SW 1271 (cell line): ENCODE measurements around the gene TRPV4.

ENCODE experiments used
- DNase-seq, 2 experiments: peaks; one replicate each; lab custom pipeline; 2025; lab: John Stamatoyannopoulos, UW

Gene TRPV4

GRCh38 chr12:109739747-109740693, 93.2 kb downstream of the TRPV4 start:
- no peak for DNase-seq

DNA sequence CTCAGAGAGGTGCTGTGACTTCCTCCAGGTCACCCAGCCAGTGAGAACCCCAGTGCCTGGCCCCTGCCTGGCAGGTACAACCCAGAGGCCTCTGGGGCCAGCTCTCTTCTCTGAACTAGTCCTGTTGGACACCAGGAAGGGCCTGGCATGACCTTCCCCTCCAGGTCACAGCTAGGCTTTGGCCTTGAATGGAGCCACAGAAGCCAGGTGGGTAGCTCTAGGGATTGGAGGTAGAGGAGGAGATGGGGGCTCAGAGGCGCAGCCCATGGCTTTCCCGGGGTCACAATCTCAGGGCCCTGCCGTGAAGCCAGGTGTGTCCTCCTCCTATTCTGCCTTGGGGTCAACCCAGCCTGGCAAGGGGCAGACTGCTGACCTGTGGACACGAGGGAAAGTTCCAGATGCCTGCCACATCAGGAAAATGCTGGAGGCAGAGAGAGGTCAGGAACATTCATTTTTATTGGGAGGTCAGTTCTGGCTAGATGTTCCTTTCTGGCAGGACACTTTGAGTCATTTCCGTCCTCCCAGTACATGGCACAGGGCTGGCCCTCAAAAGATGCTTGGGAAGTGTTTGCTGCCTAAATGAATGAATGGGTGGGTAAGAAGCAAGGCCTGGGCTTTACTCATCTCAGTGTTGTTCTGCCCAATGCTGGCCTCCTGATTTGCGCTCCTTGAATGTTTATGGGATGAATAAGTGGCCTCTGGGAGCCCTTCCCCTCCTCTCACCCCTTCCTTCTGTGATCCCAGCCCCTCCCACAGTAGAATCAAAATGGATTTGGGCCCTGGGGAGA, 94.1 kb downstream of the TRPV4 start:
- no peak for DNase-seq

DNA sequence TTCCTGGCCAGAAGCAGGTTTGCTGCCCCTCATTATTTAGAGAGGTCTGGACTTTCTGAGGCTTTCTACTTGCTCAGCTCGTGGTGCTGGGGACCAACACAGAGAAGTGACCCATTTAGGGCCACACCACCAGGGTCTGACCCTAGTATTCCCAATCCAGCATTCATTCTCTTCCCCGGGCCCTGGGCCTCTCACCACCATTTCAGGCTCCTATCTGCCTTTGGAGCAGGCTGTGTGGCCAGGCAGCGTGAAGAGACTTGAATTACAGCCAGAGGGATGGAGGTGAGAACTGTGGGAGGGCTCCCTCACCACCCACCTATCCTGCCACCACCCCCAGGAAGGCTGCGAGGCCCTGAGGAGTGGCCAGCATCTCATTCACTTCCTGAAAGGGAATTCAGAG, 95.0 kb downstream of the TRPV4 start:
- DNase-seq = no peak

GRCh38 chr12:109737631-109738030, 95.6 kb downstream of the TRPV4 start:
- DNase-seq = no peak

GRCh38 chr12:109737126-109737525, 96.1 kb downstream of the TRPV4 start:
- DNase-seq = no peak

DNA sequence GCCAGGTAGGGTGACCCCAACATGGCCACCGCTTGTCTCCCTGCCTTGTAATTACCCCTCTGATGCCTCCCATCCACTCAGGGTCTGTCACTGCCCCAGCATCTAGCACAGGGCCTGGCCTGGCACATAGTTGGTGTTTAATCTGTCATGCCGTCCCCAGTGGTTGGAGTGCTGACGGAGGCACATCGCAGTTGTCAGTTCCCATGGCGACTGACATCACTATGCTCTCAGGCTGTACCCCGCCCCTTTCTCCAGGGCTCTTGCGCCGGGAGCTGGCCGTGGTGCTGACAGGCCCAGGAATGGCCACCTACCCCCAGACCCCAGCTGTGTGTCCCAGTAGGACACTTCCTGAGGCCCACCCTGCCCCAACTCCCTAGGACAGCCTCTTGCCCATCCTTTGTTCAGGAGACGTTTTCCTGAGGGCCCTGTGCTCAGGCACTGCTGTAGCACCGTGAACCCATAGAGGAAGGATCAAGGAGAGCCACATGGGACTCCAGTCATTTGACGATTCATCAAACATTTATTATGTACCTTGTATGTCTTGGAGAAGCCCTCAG, 96.6 kb downstream of the TRPV4 start:
- no peak for DNase-seq

DNA sequence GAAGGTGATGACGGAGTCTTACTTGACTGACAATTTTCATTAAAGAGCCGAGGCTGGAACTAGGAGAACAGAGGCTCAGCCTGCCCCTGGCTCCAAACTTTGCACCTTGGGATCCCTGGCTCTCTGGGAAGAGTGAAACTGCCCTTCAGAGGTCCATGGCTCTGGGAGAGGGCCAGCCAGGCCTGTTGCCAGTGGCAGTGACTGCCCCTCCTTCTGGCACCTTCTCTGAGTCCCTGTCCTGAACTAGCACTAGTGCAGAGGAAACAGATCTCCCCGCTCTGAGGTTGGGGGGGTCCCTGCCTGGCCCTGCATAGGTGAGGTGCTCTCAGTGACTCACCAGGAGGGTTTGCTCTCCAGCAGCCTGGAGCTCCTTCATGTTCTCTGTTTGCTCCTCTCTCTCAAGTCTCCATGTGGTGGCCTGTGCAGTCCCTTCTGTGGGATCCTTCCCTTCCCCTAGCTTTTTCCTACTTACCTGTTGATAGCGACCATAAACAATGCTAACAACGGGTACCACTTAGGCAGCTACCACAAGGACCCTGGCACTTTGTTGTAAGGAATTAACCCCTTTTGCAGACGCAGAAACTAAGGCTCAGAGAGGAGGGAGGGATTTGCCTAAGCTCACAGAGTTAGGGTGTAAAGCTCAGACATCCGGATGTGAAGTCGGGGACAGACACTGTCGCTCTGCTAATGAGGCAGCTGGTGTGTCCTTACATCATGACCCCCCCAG, 97.2 kb downstream of the TRPV4 start:
- no peak for DNase-seq

DNA sequence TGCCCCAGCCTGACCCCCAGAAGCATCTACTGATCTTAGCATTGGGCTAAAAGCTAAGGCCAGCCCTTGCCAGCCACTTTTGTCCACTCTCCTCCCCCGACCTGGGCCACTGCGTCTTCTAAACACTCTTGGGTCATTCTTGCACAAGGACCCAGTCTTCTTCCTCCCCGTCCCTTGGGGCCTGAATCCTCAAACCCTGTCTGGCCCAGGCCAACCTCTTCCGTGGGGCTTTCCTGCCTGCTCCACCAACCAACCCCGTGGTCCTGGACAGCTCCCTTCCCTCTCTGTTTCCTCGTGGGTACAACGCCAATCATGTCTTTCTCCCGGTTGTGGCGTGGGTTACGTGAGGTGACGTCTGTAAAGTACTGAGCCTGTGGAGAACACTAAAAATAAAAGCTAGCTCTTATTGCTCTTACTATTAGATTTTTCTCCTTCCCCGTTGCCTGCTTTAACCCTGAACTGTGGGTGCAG, 98.1 kb downstream of the TRPV4 start:
- DNase-seq = no peak

- no peak for DNase-seq
Measured at GRCh38 chr12:109734219-109735000, 98.8 kb downstream of the TRPV4 start.
